ENCODE measurements around the gene RNF44. TPM values are rescaled to one million over a fixed set of nuclear protein-coding genes. Genes with fewer than 3 reads are reported as not detected.

Gene RNF44
- total RNA-seq, 1 experiment from 2014 or later = 58.4 TPM

DNA sequence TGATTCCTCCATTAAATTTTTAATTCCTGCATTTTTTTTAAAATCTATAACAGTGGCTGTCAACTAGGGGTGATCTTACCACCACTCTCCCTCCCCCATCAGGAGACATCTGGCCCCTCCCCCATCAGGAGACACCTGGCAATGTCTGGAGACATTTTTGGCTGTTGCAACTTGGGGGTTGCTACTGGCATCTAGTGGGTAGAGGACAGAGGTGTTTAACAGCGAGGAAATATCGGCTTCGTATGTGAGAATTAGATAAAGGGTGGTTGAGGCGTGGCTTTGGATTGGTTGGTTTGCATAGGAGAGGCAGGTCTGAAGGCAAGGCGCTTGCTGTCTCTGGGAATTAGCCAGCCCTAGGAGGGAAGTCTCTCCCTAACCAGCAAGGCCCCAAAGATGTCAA lies 22.5 kb upstream of the RNF44 start:
- no peak overlapping the region for H3K4me3 ChIP-seq (replicated peaks in 1 of 2; ENCODE audit: low read depth in 1 of 2, low read length in 2 of 2)
- H3K36me3 ChIP-seq (ENCODE audit: control insufficient read depth in 1 of 2, insufficient read depth in 2 of 2, low read length in 2 of 2) = no peaks in the 10 kb centered on the region
- ATAC-seq = peak; percentile 84
- no peaks in the 10 kb centered on the region for H4K20me1 ChIP-seq (ENCODE audit: insufficient read depth)
- no peaks in the 10 kb centered on the region for H3K9me2 ChIP-seq (ENCODE audit: insufficient read depth)
- no peaks in the 10 kb centered on the region for H3K27me3 ChIP-seq (ENCODE audit: insufficient read depth, low read length)
- ChIA-PET CTCF (no interaction called here), POLR2A (no interaction called here), RAD21 (ENCODE audit: low non-redundant PET in 1 of 2, low total read pairs in 2 of 2, uncharacterized antibody in 2 of 2, unreplicated experiment in 2 of 2) (no interaction called here)
- DNase-seq (ENCODE audit: low read depth, low spot score) = peak; percentile 50
- intact Hi-C loops (cut with micrococcal nuclease) = loop anchor here (5.0 kb wide), 1 partner anchor 142 kb away; the partner anchor contains the start of gene CLTB
- H3K9ac ChIP-seq (ENCODE audit: low read length) = no peak overlapping the region
- no peaks in the 10 kb centered on the region for H3K79me2 ChIP-seq (ENCODE audit: insufficient read depth, low read length)
- H3K27ac ChIP-seq (ENCODE audit: low read depth, low read length) = no peak overlapping the region
- H3K4me1 ChIP-seq (ENCODE audit: control insufficient read depth in 1 of 2, insufficient read depth in 2 of 2, low read length in 2 of 2) = 0 out of 4 replicates have a peak, but pooled peaks cover 2 to 5% of the 10 kb centered on the region in 2 experiments
- TF ChIP-seq FOSL1 (IDR thresholded peaks at IDR 0.05; ENCODE audit: low read depth) = no peak
- no peak for TF ChIP-seq JUND (IDR thresholded peaks at IDR 0.05)
- TF ChIP-seq EZH2 (IDR thresholded peaks at IDR 0.05) = no peak
- TF ChIP-seq EZH2phosphoT487 (IDR thresholded peaks at IDR 0.05; ENCODE audit: borderline replicate concordance) = no peak
- peak; percentile 73 for TF ChIP-seq RAD21 (IDR thresholded peaks at IDR 0.05; ENCODE audit: low read depth)
- TF ChIP-seq, protein P1, sequence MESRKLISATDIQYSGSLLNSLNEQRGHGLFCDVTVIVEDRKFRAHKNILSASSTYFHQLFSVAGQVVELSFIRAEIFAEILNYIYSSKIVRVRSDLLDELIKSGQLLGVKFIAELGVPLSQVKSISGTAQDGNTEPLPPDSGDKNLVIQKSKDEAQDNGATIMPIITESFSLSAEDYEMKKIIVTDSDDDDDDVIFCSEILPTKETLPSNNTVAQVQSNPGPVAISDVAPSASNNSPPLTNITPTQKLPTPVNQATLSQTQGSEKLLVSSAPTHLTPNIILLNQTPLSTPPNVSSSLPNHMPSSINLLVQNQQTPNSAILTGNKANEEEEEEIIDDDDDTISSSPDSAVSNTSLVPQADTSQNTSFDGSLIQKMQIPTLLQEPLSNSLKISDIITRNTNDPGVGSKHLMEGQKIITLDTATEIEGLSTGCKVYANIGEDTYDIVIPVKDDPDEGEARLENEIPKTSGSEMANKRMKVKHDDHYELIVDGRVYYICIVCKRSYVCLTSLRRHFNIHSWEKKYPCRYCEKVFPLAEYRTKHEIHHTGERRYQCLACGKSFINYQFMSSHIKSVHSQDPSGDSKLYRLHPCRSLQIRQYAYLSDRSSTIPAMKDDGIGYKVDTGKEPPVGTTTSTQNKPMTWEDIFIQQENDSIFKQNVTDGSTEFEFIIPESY (IDR thresholded peaks at IDR 0.05; ENCODE audit: extremely low read depth, insufficient replicate concordance, low read length) = no peak
- no peak for TF ChIP-seq POLR2A (IDR thresholded peaks at IDR 0.05; ENCODE audit: borderline replicate concordance, extremely low read depth, insufficient read depth, insufficient read length)
- no peak for TF ChIP-seq SRF (IDR thresholded peaks at IDR 0.05; ENCODE audit: low read depth)
- TF ChIP-seq, protein P2, sequence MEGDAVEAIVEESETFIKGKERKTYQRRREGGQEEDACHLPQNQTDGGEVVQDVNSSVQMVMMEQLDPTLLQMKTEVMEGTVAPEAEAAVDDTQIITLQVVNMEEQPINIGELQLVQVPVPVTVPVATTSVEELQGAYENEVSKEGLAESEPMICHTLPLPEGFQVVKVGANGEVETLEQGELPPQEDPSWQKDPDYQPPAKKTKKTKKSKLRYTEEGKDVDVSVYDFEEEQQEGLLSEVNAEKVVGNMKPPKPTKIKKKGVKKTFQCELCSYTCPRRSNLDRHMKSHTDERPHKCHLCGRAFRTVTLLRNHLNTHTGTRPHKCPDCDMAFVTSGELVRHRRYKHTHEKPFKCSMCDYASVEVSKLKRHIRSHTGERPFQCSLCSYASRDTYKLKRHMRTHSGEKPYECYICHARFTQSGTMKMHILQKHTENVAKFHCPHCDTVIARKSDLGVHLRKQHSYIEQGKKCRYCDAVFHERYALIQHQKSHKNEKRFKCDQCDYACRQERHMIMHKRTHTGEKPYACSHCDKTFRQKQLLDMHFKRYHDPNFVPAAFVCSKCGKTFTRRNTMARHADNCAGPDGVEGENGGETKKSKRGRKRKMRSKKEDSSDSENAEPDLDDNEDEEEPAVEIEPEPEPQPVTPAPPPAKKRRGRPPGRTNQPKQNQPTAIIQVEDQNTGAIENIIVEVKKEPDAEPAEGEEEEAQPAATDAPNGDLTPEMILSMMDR (IDR thresholded peaks at IDR 0.05 in 2 of 3, conservative IDR thresholded peaks at IDR 0.05 in 1 of 3; ENCODE audit: borderline replicate concordance in 1 of 3, insufficient read depth in 1 of 3, low read depth in 2 of 3, low read length in 2 of 3) = peak; percentile 35 to 56 (median 44); a peak in 4 of 6 replicates
- TF ChIP-seq, protein P3, sequence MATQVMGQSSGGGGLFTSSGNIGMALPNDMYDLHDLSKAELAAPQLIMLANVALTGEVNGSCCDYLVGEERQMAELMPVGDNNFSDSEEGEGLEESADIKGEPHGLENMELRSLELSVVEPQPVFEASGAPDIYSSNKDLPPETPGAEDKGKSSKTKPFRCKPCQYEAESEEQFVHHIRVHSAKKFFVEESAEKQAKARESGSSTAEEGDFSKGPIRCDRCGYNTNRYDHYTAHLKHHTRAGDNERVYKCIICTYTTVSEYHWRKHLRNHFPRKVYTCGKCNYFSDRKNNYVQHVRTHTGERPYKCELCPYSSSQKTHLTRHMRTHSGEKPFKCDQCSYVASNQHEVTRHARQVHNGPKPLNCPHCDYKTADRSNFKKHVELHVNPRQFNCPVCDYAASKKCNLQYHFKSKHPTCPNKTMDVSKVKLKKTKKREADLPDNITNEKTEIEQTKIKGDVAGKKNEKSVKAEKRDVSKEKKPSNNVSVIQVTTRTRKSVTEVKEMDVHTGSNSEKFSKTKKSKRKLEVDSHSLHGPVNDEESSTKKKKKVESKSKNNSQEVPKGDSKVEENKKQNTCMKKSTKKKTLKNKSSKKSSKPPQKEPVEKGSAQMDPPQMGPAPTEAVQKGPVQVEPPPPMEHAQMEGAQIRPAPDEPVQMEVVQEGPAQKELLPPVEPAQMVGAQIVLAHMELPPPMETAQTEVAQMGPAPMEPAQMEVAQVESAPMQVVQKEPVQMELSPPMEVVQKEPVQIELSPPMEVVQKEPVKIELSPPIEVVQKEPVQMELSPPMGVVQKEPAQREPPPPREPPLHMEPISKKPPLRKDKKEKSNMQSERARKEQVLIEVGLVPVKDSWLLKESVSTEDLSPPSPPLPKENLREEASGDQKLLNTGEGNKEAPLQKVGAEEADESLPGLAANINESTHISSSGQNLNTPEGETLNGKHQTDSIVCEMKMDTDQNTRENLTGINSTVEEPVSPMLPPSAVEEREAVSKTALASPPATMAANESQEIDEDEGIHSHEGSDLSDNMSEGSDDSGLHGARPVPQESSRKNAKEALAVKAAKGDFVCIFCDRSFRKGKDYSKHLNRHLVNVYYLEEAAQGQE (IDR thresholded peaks at IDR 0.05; ENCODE audit: low read depth) = no peak
- TF ChIP-seq, protein P4, sequence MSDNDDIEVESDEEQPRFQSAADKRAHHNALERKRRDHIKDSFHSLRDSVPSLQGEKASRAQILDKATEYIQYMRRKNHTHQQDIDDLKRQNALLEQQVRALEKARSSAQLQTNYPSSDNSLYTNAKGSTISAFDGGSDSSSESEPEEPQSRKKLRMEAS (IDR thresholded peaks at IDR 0.05) = no peak
- no peak for TF ChIP-seq TCF7L2 (IDR thresholded peaks at IDR 0.05; ENCODE audit: borderline replicate concordance, extremely low read depth, insufficient read depth, insufficient read length)
- no peak for TF ChIP-seq ZNF274 (IDR thresholded peaks at IDR 0.05; ENCODE audit: low read depth, low read length)
- no peak for TF ChIP-seq CBX3 (IDR thresholded peaks at IDR 0.05; ENCODE audit: low read depth)
- no peak for TF ChIP-seq YY1 (IDR thresholded peaks at IDR 0.05; ENCODE audit: extremely low read depth, insufficient replicate concordance, low read depth, low read length)
- no peak for TF ChIP-seq CEBPB (IDR thresholded peaks at IDR 0.05; ENCODE audit: low read depth)
- TF ChIP-seq SP1 (IDR thresholded peaks at IDR 0.05; ENCODE audit: low read depth) = no peak
- no peak for TF ChIP-seq EGR1 (IDR thresholded peaks at IDR 0.05; ENCODE audit: low read depth)
- no peak overlapping the region for H3K4me2 ChIP-seq (ENCODE audit: low read length)
- no peaks in the 10 kb centered on the region for H3K9me3 ChIP-seq (ENCODE audit: control insufficient read depth in 1 of 2, insufficient read depth in 1 of 2, low read depth in 1 of 2, low read length in 2 of 2)
- BruUV-seq (replicated peaks) = no TSS peak
- no peak overlapping the region for H2AFZ ChIP-seq (ENCODE audit: low read depth, low read length, poor library complexity, severe bottlenecking)
